Measurements from ENCODE around the gene CYP2E1. TPM values are rescaled to one million over a fixed set of nuclear protein-coding genes. Genes with fewer than 3 reads are reported as not detected.
A peak's percentile ranks its signal among the peaks of the same experiment; 100 is the strongest.
"Not testable (repeated sequence)": the region's sequence is repeated elsewhere in the genome, so short reads cannot be mapped to it uniquely, and the experiment has no call there.

CYP2E1 gene
- total RNA-seq (2014; rRNA removed; shearing (Covaris generic)), result 0.90 and 1.2 TPM in 2 replicates

GRCh38 chr10:133526957-133527588 is at the start of gene CYP2E1:
Gene CYP2E1 (plus strand): TSS chr10:133527363. CDS start chr10:133527396, 33 bp downstream.
- H3K4me3 ChIP-seq (ENCODE audit: insufficient read depth, low read depth, low read length), result no peak within 1 kb of the TSS
- H3K36me3 ChIP-seq (replicated peaks; ENCODE audit: control insufficient read depth, insufficient read depth, low read length), result no peaks in the 10 kb centered on the region
- peak; percentile 21 for DNase-seq
- no peaks in the 10 kb centered on the region for H3K27me3 ChIP-seq (ENCODE audit: control insufficient read depth, insufficient read depth, low read length)

GRCh38 chr10:133481086-133481643 is 46.0 kb upstream of the CYP2E1 start:
- Histone ChIP-seq H3K27me3 (ENCODE audit: control insufficient read depth, insufficient read depth, low read length) (no peaks in the 10 kb centered on the region), H3K36me3 (replicated peaks; ENCODE audit: control insufficient read depth, insufficient read depth, low read length) (no peaks in the 10 kb centered on the region), H3K4me3 (ENCODE audit: insufficient read depth, low read depth, low read length) (no peak overlapping the region)
- DNase-seq, result peak; percentile 13

- DNase-seq, result peak; percentile 11
- Histone ChIP-seq H3K4me3 (ENCODE audit: insufficient read depth, low read depth, low read length) (no peak overlapping the region), H3K36me3 (replicated peaks; ENCODE audit: control insufficient read depth, insufficient read depth, low read length) (no peaks in the 10 kb centered on the region), H3K27me3 (ENCODE audit: control insufficient read depth, insufficient read depth, low read length) (no peaks in the 10 kb centered on the region)
Observed at GRCh38 chr10:133481657-133482056, 45.5 kb upstream of the CYP2E1 start.

- Histone ChIP-seq H3K4me3 (ENCODE audit: insufficient read depth, low read depth, low read length) (no peak overlapping the region), H3K27me3 (ENCODE audit: control insufficient read depth, insufficient read depth, low read length) (no peaks in the 10 kb centered on the region), H3K36me3 (replicated peaks; ENCODE audit: control insufficient read depth, insufficient read depth, low read length) (no peaks in the 10 kb centered on the region)
- DNase-seq, result no peak
Observed at GRCh38 chr10:133484818-133485217, 42.3 kb upstream of the CYP2E1 start.

- no peak overlapping the region for H3K4me3 ChIP-seq (ENCODE audit: insufficient read depth, low read depth, low read length)
- DNase-seq, result no peak
- no peaks in the 10 kb centered on the region for H3K27me3 ChIP-seq (ENCODE audit: control insufficient read depth, insufficient read depth, low read length)
- no peaks in the 10 kb centered on the region for H3K36me3 ChIP-seq (replicated peaks; ENCODE audit: control insufficient read depth, insufficient read depth, low read length)
Observed at GRCh38 chr10:133487085-133487484, 40.1 kb upstream of the CYP2E1 start.

- Histone ChIP-seq H3K36me3 (replicated peaks; ENCODE audit: control insufficient read depth, insufficient read depth, low read length) (no peaks in the 10 kb centered on the region), H3K4me3 (ENCODE audit: insufficient read depth, low read depth, low read length) (no peak overlapping the region), H3K27me3 (ENCODE audit: control insufficient read depth, insufficient read depth, low read length) (no peaks in the 10 kb centered on the region)
- DNase-seq, result no peak
Observed at GRCh38 chr10:133488354-133488753, 38.8 kb upstream of the CYP2E1 start.

- Histone ChIP-seq H3K4me3 (ENCODE audit: insufficient read depth, low read depth, low read length) (no peak overlapping the region), H3K27me3 (ENCODE audit: control insufficient read depth, insufficient read depth, low read length) (no peaks in the 10 kb centered on the region), H3K36me3 (replicated peaks; ENCODE audit: control insufficient read depth, insufficient read depth, low read length) (no peaks in the 10 kb centered on the region)
- DNase-seq, result no peak
Observed at GRCh38 chr10:133489816-133490588, 37.2 kb upstream of the CYP2E1 start.

- H3K4me3 ChIP-seq (ENCODE audit: insufficient read depth, low read depth, low read length); DNase-seq; H3K36me3 ChIP-seq (replicated peaks; ENCODE audit: control insufficient read depth, insufficient read depth, low read length); H3K27me3 ChIP-seq (ENCODE audit: control insufficient read depth, insufficient read depth, low read length): not testable (repeated sequence)
Observed at GRCh38 chr10:133493562-133493961, 33.6 kb upstream of the CYP2E1 start.

- not testable (repeated sequence) for H3K36me3 ChIP-seq (replicated peaks; ENCODE audit: control insufficient read depth, insufficient read depth, low read length); DNase-seq; H3K4me3 ChIP-seq (ENCODE audit: insufficient read depth, low read depth, low read length)
Observed at GRCh38 chr10:133497363-133497762, 29.8 kb upstream of the CYP2E1 start.

GRCh38 chr10:133499176-133499575 is 28.0 kb upstream of the CYP2E1 start:
- not testable (repeated sequence) for DNase-seq; H3K36me3 ChIP-seq (replicated peaks; ENCODE audit: control insufficient read depth, insufficient read depth, low read length); H3K27me3 ChIP-seq (ENCODE audit: control insufficient read depth, insufficient read depth, low read length); H3K4me3 ChIP-seq (ENCODE audit: insufficient read depth, low read depth, low read length)

More at GRCh38 chr10:133497363-133497762, 29.8 kb upstream of the CYP2E1 start:
- not testable (repeated sequence) for H3K27me3 ChIP-seq (ENCODE audit: control insufficient read depth, insufficient read depth, low read length)

GRCh38 chr10:133500897-133501296 is 26.3 kb upstream of the CYP2E1 start:
- not testable (repeated sequence) for H3K27me3 ChIP-seq (ENCODE audit: control insufficient read depth, insufficient read depth, low read length); H3K36me3 ChIP-seq (replicated peaks; ENCODE audit: control insufficient read depth, insufficient read depth, low read length); H3K4me3 ChIP-seq (ENCODE audit: insufficient read depth, low read depth, low read length); DNase-seq

GRCh38 chr10:133509700-133510099 is 17.5 kb upstream of the CYP2E1 start:
- Histone ChIP-seq H3K27me3 (ENCODE audit: control insufficient read depth, insufficient read depth, low read length) (no peaks in the 10 kb centered on the region), H3K4me3 (ENCODE audit: insufficient read depth, low read depth, low read length) (no peak overlapping the region), H3K36me3 (replicated peaks; ENCODE audit: control insufficient read depth, insufficient read depth, low read length) (no peaks in the 10 kb centered on the region)
- DNase-seq, result no peak

GRCh38 chr10:133511408-133511807 is 15.8 kb upstream of the CYP2E1 start:
- Histone ChIP-seq H3K4me3 (ENCODE audit: insufficient read depth, low read depth, low read length) (no peak overlapping the region), H3K27me3 (ENCODE audit: control insufficient read depth, insufficient read depth, low read length) (no peaks in the 10 kb centered on the region), H3K36me3 (replicated peaks; ENCODE audit: control insufficient read depth, insufficient read depth, low read length) (no peaks in the 10 kb centered on the region)
- no peak for DNase-seq

- Histone ChIP-seq H3K4me3 (ENCODE audit: insufficient read depth, low read depth, low read length) (no peak overlapping the region), H3K36me3 (replicated peaks; ENCODE audit: control insufficient read depth, insufficient read depth, low read length) (no peaks in the 10 kb centered on the region), H3K27me3 (ENCODE audit: control insufficient read depth, insufficient read depth, low read length) (no peaks in the 10 kb centered on the region)
- no peak for DNase-seq
Observed at GRCh38 chr10:133511907-133512528, 15.1 kb upstream of the CYP2E1 start.

GRCh38 chr10:133515471-133515870 is 11.7 kb upstream of the CYP2E1 start:
- Histone ChIP-seq H3K4me3 (ENCODE audit: insufficient read depth, low read depth, low read length) (no peak overlapping the region), H3K27me3 (ENCODE audit: control insufficient read depth, insufficient read depth, low read length) (no peaks in the 10 kb centered on the region), H3K36me3 (replicated peaks; ENCODE audit: control insufficient read depth, insufficient read depth, low read length) (no peaks in the 10 kb centered on the region)
- no peak for DNase-seq
